ENCODE results near the gene LUC7L3.

GRCh38 chr17:50722746-50723145 is 3.3 kb downstream of the LUC7L3 start:
- TF ChIP-seq CTCF (IDR thresholded peaks at IDR 0.05) (no peak), POLR2A (IDR thresholded peaks at IDR 0.05) (no peak), POLR2AphosphoS5 (IDR thresholded peaks at IDR 0.05) (no peak), EP300 (IDR thresholded peaks at IDR 0.05; ENCODE audit: low read depth) (no peak)
